ENCODE data around the gene LARGE1.

LARGE1 gene

GRCh38 chr22:33706100-33706499 lies 214.2 kb downstream of the LARGE1 start:
- no peak for DNase-seq

- DNase-seq: no peak
Observed at GRCh38 chr22:33699176-33699575, 221.1 kb downstream of the LARGE1 start.

GRCh38 chr22:33697640-33698039 lies 222.6 kb downstream of the LARGE1 start:
- no peak for DNase-seq

GRCh38 chr22:33691057-33691630 lies 229.1 kb downstream of the LARGE1 start:
- no peak for DNase-seq

GRCh38 chr22:33688903-33689302 lies 231.4 kb downstream of the LARGE1 start:
- no peak for DNase-seq

GRCh38 chr22:33687464-33687863 lies 232.8 kb downstream of the LARGE1 start:
- no peak for DNase-seq

- no peak for DNase-seq
Observed at GRCh38 chr22:33684087-33684486, 236.2 kb downstream of the LARGE1 start.

- DNase-seq: no peak
Observed at GRCh38 chr22:33682927-33683326, 237.3 kb downstream of the LARGE1 start.

GRCh38 chr22:33680632-33681031 lies 239.6 kb downstream of the LARGE1 start:
- DNase-seq: no peak

GRCh38 chr22:33678523-33678922 lies 241.8 kb downstream of the LARGE1 start:
- no peak for DNase-seq

- no peak for DNase-seq
Observed at GRCh38 chr22:33677536-33677935, 242.7 kb downstream of the LARGE1 start.

GRCh38 chr22:33674357-33674756 lies 245.9 kb downstream of the LARGE1 start:
- DNase-seq: no peak

- DNase-seq: no peak
Observed at GRCh38 chr22:33669746-33670145, 250.5 kb downstream of the LARGE1 start.

GRCh38 chr22:33666961-33667619 lies 253.2 kb downstream of the LARGE1 start:
- no peak for DNase-seq

GRCh38 chr22:33666279-33666960 lies 253.9 kb downstream of the LARGE1 start:
- no peak for DNase-seq

- no peak for DNase-seq
Observed at GRCh38 chr22:33659448-33659847, 260.8 kb downstream of the LARGE1 start.

GRCh38 chr22:33658775-33659174 lies 261.5 kb downstream of the LARGE1 start:
- DNase-seq: no peak

GRCh38 chr22:33657670-33658069 lies 262.6 kb downstream of the LARGE1 start:
- DNase-seq: no peak

GRCh38 chr22:33656808-33657628 lies 263.3 kb downstream of the LARGE1 start:
- peak; percentile 54 for DNase-seq

GRCh38 chr22:33654173-33654895 lies 265.9 kb downstream of the LARGE1 start:
- DNase-seq: no peak

- no peak for DNase-seq
Observed at GRCh38 chr22:33653532-33654063, 266.7 kb downstream of the LARGE1 start.

- DNase-seq: no peak
Observed at GRCh38 chr22:33652615-33653014, 267.7 kb downstream of the LARGE1 start.

- no peak for DNase-seq
Observed at GRCh38 chr22:33650244-33650643, 270.0 kb downstream of the LARGE1 start.
